ENCODE data around the gene OSBPL2.

Gene OSBPL2

DNA sequence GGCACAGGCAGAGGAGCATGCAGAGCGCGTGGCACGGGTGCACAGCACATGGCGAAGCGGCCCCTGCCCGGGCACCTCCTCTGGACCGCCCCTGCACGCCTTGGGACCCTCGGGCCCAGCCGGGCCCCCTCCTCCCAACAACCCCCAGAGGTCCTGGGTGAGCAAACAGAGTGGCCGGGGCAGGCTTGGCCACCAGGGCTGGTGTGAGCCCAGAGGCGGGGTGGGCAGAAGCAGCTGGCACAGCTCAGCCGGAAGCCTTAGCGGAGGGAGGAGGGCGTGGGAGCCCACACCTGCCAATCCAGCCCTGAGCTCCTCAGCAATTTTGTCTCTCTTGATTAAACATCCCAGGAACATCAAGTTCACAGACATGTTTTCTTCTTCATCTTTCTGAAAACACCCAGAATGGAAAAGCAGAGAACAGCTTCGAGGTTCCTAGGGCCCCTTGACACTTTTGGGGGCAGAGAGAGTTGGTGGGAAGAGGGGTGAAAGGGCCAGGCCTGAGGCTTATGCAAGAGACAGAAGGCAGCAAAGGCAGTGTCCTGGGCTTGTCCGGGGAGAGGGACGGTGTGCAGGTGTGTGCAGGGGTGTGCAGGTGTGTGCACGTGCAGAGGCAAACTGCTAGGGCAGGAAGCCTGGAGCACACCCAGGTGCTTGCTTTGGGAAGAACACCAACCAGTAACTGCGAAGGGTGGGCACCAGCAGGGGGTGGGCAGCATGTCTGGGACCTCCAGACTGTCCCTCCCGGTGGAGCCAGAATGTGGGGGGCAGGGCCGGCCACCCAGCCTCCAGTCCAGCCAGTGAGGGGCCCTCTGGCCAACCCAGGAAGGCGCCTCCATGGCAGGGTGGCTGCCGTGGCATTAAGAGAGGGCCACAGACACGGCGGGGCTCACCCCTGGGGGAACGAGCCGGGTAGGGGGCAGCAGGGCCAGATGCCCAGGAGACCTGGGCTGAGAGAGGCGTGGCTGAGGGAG is 23.0 kb upstream of the OSBPL2 start:
- H3K36me3 ChIP-seq = peaks cover 23% of the 10 kb centered on the region
- no peaks in the 10 kb centered on the region for H3K9me3 ChIP-seq (ENCODE audit: severe bottlenecking)
- no peak overlapping the region for H3K27ac ChIP-seq
- no peaks in the 10 kb centered on the region for H3K27me3 ChIP-seq (ENCODE audit: insufficient read depth, low read depth, severe bottlenecking)
- TF ChIP-seq CTCF (IDR thresholded peaks at IDR 0.05; ENCODE audit: low read depth, low read length) = no peak
- H3K4me3 ChIP-seq (ENCODE audit: low read depth, low read length) = no peak overlapping the region
- DNase-seq = no peak

GRCh38 chr20:62215991-62216635 is 22.2 kb upstream of the OSBPL2 start:
- H3K4me3 ChIP-seq (ENCODE audit: low read depth, low read length) = no peak overlapping the region
- no peak for DNase-seq
- H3K9me3 ChIP-seq (ENCODE audit: severe bottlenecking) = no peaks in the 10 kb centered on the region
- H3K27ac ChIP-seq = no peak overlapping the region
- H3K36me3 ChIP-seq = peaks cover 23% of the 10 kb centered on the region
- TF ChIP-seq CTCF (IDR thresholded peaks at IDR 0.05; ENCODE audit: low read depth, low read length) = no peak
- H3K27me3 ChIP-seq (ENCODE audit: insufficient read depth, low read depth, severe bottlenecking) = no peaks in the 10 kb centered on the region

- Histone ChIP-seq H3K27ac (no peak overlapping the region), H3K4me3 (ENCODE audit: low read depth, low read length) (no peak overlapping the region), H3K9me3 (ENCODE audit: severe bottlenecking) (no peaks in the 10 kb centered on the region), H3K27me3 (ENCODE audit: insufficient read depth, low read depth, severe bottlenecking) (no peaks in the 10 kb centered on the region), H3K36me3 (peaks cover 23% of the 10 kb centered on the region)
- no peak for DNase-seq
- TF ChIP-seq CTCF (IDR thresholded peaks at IDR 0.05; ENCODE audit: low read depth, low read length) = no peak
Measured at GRCh38 chr20:62216636-62217566, 21.4 kb upstream of the OSBPL2 start.

- no peaks in the 10 kb centered on the region for H3K9me3 ChIP-seq (ENCODE audit: severe bottlenecking)
- H3K36me3 ChIP-seq = peaks cover 23% of the 10 kb centered on the region
- no peak for DNase-seq
- H3K4me3 ChIP-seq (ENCODE audit: low read depth, low read length) = no peak overlapping the region
- TF ChIP-seq CTCF (IDR thresholded peaks at IDR 0.05; ENCODE audit: low read depth, low read length) = no peak
- no peaks in the 10 kb centered on the region for H3K27me3 ChIP-seq (ENCODE audit: insufficient read depth, low read depth, severe bottlenecking)
- H3K27ac ChIP-seq = no peak overlapping the region
Measured at GRCh38 chr20:62217913-62218773, 20.2 kb upstream of the OSBPL2 start.

Measured in WERI-Rb-1 (cell line).